GM21447 (cell line): ENCODE data around the gene FGD4.
A peak's percentile ranks its signal among the peaks of the same experiment; 100 is the strongest.
"Not testable (repeated sequence)": the region's sequence is repeated elsewhere in the genome, so short reads cannot be mapped to it uniquely, and the experiment has no call there.

ENCODE experiments used
- ATAC-seq: cut with Tn5 transposase; IDR thresholded peaks from one replicate; pipeline ENCODE4 v1.9.1; 2021; ENCODE audit not compliant: unreplicated experiment

FGD4 gene

GRCh38 chr12:32516230-32516629 lies 116.9 kb downstream of the FGD4 start:
- ATAC-seq = no peak

DNA sequence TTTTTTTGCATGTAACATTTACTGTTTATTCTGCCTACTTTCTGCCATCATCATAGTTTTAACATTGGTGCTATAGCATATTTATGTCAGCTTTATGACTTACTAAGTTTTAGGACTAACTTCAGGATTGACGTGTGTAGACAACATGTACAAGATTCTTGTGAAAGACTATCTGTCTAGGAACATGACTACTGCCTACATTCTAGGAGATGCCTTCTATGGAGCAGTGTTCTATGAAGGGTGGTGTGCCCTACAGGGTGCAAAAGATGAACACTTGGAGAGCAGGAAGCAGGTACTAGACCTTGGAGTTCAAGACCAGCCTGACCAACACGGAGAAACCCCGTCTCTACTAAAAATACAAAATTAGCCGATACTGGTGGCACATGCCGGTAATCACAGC lies 118.6 kb downstream of the FGD4 start:
- ATAC-seq = no peak

DNA sequence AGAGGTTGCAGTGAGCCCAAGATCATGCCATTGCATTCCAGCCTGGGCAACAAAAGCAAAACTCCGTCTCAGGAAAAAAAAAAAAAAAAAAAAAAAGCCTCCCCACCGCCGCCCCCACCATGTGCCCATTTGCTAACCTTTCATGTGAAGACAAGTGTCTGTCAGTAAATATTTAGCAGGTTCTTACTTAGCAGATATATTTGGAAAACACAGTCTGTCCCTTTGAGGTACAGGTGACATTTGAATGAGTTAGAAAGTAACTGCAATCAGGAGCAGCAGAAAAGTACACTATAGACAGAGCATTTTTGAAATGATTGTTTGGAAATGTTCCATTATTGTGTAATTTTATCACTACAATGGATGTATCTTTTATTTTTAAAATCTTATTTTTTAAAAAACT lies 119.7 kb downstream of the FGD4 start:
- no peak for ATAC-seq

- peak; percentile 78 for ATAC-seq
These were observed 123.2 kb downstream of the FGD4 start for GRCh38 chr12:32522331-32523221.

DNA sequence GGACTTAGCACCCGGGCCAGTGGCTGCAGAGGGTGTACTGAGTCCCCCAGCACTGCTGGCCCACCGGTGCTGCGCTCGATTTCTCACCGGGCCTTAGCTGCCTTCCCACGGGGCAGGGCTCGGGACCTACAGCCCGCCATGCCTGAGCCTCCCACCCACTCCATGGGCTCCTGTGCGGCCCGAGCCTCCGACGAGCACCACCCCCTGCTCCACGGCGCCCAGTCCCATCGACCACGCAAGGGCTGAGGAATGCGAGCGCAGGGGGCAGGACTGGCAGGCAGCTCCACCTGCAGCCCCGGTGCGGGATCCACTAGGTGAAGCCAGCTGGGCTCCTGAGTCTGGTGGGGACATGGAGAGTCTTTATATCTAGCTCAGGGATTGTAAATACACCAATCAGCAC lies 126.4 kb downstream of the FGD4 start:
- ATAC-seq = not testable (repeated sequence)

- ATAC-seq = not testable (repeated sequence)
These were observed 127.0 kb downstream of the FGD4 start for GRCh38 chr12:32526343-32526742.

- no peak for ATAC-seq
These were observed 133.1 kb downstream of the FGD4 start for GRCh38 chr12:32532422-32532821.

DNA sequence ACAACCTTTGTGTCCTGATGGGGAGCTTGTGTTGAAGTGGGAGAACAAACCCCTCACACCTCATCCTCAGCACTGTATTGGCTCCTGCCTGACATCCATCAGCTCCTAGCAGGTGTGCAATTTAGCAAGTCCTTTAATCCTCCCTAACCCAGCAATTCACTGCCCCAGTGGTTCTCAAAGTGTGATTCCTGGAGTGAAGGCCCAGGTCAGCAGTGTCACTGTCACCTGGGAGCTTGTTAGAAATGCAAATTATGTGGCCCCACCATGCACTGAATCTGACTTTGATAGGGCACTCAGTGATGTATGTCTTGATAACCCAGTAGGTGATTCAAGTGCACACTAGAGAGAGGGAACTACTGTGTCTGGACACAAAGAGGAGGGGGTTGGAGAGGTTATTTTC lies 133.6 kb downstream of the FGD4 start:
- ATAC-seq = no peak

DNA sequence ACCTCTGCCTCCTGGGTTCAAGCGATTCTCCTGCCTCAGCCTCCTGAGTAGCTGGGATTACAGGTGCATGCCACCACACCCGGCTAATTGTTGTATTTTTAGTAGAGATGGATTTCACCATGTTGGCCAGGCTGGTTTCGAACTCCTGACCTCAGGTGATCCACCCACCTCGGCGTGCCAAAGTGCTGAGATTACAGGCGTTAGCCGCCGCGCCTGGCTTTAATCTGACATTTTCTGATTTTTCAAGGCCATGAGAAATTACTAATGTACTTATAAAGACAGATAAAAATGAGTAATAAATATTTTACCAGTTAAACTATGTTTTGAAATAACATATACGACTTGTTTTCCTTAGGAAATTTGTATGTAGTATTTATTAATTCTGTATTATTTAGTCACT lies 134.1 kb downstream of the FGD4 start:
- ATAC-seq = not testable (repeated sequence)

DNA sequence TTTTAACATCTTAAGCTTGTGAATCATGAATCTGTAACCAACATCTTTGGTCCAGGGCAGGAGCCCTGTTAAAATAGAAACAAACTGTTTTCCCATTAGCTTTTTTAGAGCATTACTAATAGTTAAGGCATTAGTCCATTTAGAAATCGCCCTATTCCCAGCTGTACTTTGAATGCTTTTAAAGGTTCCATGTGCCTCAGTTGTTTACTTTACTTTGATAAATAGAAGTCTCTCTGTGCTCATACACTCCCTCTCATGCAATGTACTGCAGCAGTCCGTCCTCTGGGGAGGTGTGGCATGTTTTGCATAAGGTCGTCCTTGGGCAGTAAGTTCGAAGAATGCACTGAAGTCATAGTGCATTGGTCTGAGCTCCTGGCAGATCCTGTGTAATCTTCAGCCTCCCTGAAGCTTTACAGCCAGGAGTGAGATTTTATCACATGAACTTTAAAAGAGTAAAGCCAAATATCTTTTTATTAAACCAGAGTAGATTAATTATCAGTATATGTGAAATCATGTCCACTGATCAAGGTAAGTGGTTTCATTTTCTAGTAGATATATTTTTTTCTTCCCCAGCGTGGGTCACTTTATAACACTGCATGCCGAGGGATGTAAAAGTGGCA lies 134.7 kb downstream of the FGD4 start:
- ATAC-seq = peak; percentile 55

DNA sequence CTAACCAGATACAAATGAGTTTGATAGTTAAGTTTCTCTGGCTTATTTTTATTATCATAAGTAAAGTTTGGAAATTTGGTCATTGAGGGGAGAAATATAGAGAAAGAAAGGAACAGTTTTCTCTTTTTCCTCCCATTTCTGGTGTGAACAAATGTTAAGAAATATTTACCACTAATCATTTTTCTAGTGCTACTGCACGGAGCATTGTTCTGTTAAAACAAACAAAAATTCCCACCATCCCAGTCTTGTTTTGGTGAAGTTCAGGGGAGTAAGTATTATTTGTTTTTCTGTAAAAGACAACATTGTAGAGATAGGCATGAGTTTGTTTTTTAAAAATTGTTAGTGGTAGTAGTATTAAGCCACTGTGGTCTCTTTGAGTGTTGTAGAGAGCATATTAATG lies 135.3 kb downstream of the FGD4 start:
- no peak for ATAC-seq

DNA sequence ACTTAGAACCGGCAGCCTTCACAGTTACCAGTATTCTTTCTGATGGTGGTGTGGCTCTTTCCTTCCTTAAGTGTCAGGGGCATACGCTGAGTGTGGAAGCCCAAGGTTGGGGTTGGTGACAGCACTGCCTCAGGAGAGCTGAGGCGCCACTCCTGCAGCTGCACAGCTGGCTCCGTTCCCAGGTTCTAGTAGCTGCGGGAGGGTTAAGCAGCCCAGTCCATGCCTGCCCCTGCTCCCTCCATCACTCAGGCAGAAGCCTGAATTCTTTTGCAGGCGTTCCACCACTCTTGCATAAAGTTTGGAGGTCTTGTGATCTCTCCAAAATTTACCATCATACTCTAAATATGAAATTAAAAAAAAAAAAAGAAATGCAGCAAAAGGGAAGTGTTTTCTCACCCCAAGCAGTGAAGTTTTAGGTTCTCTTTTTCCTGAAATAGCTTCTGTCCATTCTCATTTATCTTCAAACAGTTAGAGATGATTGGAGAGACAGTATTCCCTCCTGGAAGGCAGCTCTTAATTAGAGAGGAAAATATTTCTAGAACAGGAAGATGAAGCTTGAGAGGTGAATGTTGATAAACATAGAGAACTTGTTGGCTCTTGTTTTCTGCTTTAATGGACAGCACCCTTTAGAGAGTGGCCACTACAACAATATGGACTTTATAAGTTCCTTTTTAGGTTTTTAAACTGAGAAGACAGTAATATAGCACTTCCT lies 136.1 kb downstream of the FGD4 start:
- no peak for ATAC-seq

DNA sequence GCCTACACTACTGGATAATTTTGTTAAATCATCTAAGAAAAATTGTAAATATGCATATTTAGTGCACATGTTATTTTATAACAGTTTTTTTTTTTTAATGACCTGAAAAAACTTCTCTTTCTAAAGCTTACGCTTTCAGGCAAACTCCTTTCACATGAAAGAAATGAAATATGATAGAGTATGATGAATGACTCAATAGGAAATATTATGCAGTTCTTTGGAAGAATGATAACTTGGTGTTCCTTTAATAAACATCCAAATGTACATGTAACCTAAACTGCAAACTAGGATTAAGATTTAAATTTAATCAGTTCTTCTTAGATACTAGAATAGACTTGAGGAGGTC lies 136.6 kb downstream of the FGD4 start:
- no peak for ATAC-seq

GRCh38 chr12:32541754-32542374 lies 142.5 kb downstream of the FGD4 start:
- no peak for ATAC-seq

DNA sequence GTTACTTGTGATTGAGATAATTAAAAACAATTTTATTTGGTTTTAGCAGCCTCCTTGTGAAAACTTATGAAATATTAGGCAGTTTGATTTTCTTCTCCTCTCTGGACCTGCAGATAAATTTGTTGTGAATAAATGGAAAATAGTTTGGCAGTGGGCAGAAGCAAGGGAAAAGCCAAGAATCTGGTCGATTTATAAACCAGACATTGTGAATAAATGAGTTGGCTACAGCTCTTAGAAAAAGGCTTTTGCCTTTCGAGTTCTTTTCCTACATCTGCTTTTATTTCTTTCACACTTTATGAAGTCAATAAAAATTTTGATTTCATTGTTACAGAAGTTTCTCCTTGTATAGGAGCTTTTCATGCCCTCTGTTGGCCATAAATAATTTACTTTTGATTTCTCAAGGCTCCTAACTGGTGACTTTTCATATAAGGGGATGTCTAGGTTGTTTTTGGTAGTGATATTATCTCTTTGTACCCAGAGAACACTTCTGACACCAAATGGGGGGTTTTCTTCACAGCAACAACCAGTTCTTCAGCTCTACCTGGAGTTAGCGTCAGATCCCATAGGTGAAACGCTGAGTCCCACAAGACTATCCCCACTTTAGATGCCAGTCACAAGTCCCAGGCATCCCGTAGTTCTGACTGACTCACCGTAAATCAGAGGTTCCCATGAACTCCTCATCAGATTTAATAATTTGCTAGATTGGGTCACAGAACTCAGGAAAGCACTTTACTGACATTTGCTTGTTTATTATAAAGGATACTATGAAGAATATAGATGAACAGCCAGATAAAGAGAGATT lies 143.3 kb downstream of the FGD4 start:
- ATAC-seq = no peak

DNA sequence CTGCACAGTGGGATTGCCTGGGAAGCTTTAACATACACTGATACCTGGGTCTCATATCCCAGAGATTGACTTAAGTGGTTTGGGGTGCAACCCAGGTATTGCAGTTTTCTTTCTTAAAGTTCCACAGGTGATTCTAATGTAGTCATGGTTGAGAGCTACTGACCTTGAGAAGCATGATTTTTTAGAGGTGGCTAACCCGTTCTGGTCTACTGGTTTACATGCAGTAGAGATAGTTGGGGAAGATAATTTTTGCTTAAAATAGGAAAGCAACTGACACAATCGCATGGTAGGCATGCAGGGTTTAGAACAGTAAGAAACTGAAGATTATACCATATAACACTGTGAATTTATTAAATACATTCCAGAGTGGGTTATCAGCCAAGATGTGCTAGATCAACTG lies 145.5 kb downstream of the FGD4 start:
- no peak for ATAC-seq

- no peak for ATAC-seq
These were observed 146.1 kb downstream of the FGD4 start for GRCh38 chr12:32545413-32545980.

GRCh38 chr12:32546272-32546671 lies 146.9 kb downstream of the FGD4 start:
- no peak for ATAC-seq

GRCh38 chr12:32548691-32549281 lies 149.4 kb downstream of the FGD4 start:
- no peak for ATAC-seq

DNA sequence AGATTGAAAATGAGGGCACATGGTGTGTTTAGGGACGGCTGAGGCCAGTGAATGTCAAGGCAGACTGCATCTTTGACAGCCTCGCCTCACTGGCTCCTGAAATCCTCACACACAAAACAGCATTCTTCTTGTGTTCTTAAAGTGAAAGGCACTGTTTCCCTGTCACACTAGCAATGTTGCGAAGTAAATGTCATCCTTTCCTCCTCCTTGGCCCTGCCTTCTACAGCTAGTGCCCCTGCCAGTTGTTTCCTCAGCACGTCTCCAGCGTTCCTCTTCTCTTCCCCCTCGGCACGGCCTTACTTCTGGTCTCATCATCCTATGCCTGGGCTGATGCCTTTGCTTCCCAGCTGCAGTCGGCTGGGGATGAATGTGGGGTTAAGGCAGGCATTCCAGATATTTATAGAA lies 150.3 kb downstream of the FGD4 start:
- ATAC-seq = no peak
